Tibial nerve (tissue), 4 donors: ENCODE data around the gene SUCO.

ENCODE experiments used
- EP300 ChIP-seq, 2 donors: sonication (generic); formaldehyde crosslinking; IDR thresholded peaks; one replicate each; pipeline ENCODE4 v1.6.1; 2017; ENCODE audit warnings: antibody characterized with exemption in 2 of 2, mild to moderate bottlenecking in 1 of 2
- TF ChIP-seq, protein P1 (sequence below), 5 experiments: fragments of 200-600 bp in 3 of 5; fragments of 450-650 bp in 2 of 5; sonication (generic) in 3 of 5; IDR thresholded peaks; one replicate each; pipeline ENCODE4 v1.5.1; 2016 to 2019; ENCODE audit warnings: antibody characterized with exemption in 5 of 5, mild to moderate bottlenecking in 3 of 5, moderate library complexity in 2 of 5

DNA sequence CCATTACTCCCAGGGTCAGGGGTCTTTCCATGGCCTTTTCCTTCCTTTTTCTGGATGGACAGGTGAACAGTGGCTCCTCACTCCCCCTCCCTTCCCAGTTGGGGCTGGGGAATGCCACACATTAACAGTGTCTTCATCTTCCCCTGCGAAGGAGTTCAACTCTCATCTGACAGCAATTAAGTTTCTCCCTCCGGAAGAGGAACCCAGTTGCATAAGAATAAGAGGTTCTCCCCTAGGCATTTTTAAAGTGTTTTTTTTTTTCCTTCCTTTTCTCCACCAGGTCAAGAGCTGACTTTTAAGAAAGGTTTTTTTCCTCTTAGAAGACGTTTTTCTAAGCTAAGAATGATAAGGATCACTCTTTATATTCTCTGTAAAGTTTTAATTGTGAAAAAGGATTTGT lies 83.7 kb downstream of the SUCO start:
- TF ChIP-seq, protein P1, sequence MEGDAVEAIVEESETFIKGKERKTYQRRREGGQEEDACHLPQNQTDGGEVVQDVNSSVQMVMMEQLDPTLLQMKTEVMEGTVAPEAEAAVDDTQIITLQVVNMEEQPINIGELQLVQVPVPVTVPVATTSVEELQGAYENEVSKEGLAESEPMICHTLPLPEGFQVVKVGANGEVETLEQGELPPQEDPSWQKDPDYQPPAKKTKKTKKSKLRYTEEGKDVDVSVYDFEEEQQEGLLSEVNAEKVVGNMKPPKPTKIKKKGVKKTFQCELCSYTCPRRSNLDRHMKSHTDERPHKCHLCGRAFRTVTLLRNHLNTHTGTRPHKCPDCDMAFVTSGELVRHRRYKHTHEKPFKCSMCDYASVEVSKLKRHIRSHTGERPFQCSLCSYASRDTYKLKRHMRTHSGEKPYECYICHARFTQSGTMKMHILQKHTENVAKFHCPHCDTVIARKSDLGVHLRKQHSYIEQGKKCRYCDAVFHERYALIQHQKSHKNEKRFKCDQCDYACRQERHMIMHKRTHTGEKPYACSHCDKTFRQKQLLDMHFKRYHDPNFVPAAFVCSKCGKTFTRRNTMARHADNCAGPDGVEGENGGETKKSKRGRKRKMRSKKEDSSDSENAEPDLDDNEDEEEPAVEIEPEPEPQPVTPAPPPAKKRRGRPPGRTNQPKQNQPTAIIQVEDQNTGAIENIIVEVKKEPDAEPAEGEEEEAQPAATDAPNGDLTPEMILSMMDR (IDR thresholded peaks at IDR 0.05), result no peak
- no peak for TF ChIP-seq EP300 (IDR thresholded peaks at IDR 0.05)
